Transverse colon (tissue), 4 donors: ENCODE data around the gene SEPTIN11. TPM values are rescaled to one million over a fixed set of nuclear protein-coding genes. Genes with fewer than 3 reads are reported as not detected.

ENCODE experiments used
- DNase-seq: peaks from one replicate; pipeline ENCODE4 v3.0.0-alpha.2; 2019
- H3K27ac ChIP-seq, 4 donors: fragments of 200-600 bp; sonication (generic); 2 replicates each; pipeline ENCODE4 v1.5.1; 2016 to 2018; ENCODE audit warnings: inconsistent platforms in 4 of 4
- H3K27me3 ChIP-seq: fragments of 200-600 bp; sonication (generic); 2 replicates; pipeline ENCODE4 v1.5.1; 2017; ENCODE audit warnings: inconsistent platforms
- H3K36me3 ChIP-seq, 4 donors: fragments of 200-600 bp; sonication (generic); 2 replicates each; pipeline ENCODE4 v1.5.1; 2017 to 2019; ENCODE audit warnings: inconsistent platforms in 4 of 4
- H3K4me1 ChIP-seq, 4 donors: fragments of 200-600 bp; sonication (generic); 2 replicates each; pipeline ENCODE4 v1.5.1; 2017 to 2020; ENCODE audit warnings: inconsistent platforms in 4 of 4
- H3K4me3 ChIP-seq, 4 donors: fragments of 200-600 bp; sonication (generic); 1 replicate in 1 of 4; 2 replicates in 3 of 4; pipeline versions ENCODE4 v1.5.1 to v1.6.1; 2017 to 2019; ENCODE audit warnings: inconsistent platforms in 4 of 4
- H3K9me3 ChIP-seq, 2 donors: fragments of 200-600 bp; sonication (generic); 2 replicates each; pipeline ENCODE4 v1.5.1; 2017 to 2019; ENCODE audit warnings: inconsistent platforms in 2 of 2
- EP300 ChIP-seq: sonication (generic); formaldehyde crosslinking; IDR thresholded peaks from one replicate; pipeline ENCODE4 v1.6.1; 2017; ENCODE audit warnings: antibody characterized with exemption, low read depth
- POLR2A ChIP-seq: fragments of 450-650 bp; IDR thresholded peaks from one replicate; pipeline ENCODE4 v1.6.1; 2016; ENCODE audit warnings: antibody characterized with exemption, mild to moderate bottlenecking, moderate library complexity
- POLR2AphosphoS5 ChIP-seq, 3 donors: sonication (generic); formaldehyde crosslinking; IDR thresholded peaks; one replicate each; pipeline ENCODE4 v1.6.1; 2016; ENCODE audit warnings: antibody characterized with exemption in 3 of 3
- WGBS, 2 donors: methylation state at CpG; one replicate each; pipeline ENCODE4 v1.1.5; 2018; ENCODE audit warnings: low coverage in 1 of 2; 5-methylcytosine and 5-hydroxymethylcytosine counted together
- in situ Hi-C, 4 donors: fragments of 200-750 bp; cut with MboI; loops; one replicate each; pipeline versions ENCODE4 v1.15.0 to v1.15.1; 2017; ENCODE audit warnings: low sequenced_read_pairs in 3 of 4, low pct_ligation_motif_present in 1 of 4, low pct_unique_long_range_greater_than_20kb in 1 of 4
- intact Hi-C: fragments of 100-400 bp; cut with DNase I; formaldehyde crosslinking; loops from one replicate; pipeline ENCODE4 v1.15.1; 2023; ENCODE audit warnings: low total_unique reads
- total RNA-seq, 4 donors: library from RNA; depleted of rRNA; stranded (reverse); fragments of >200 nt; gene quantifications; one replicate each; pipeline ENCODE4 v1.1.0, GENCODE V29; 2016
- TF ChIP-seq, protein P1 (sequence below), 5 experiments: fragments of 200-600 bp in 3 of 5; fragments of 450-650 bp in 2 of 5; sonication (generic) in 3 of 5; IDR thresholded peaks; 1 replicate in 2 of 5; 2 replicates in 3 of 5; pipeline ENCODE4 v1.5.1; 2016 to 2017; ENCODE audit warnings: antibody characterized with exemption in 5 of 5, inconsistent platforms in 3 of 5, mild to moderate bottlenecking in 2 of 5, moderate library complexity in 1 of 5

The SEPTIN11 gene
- total RNA-seq, 4 donors from 2014 or later = 48.6 to 127 (median 78.8) TPM

DNA sequence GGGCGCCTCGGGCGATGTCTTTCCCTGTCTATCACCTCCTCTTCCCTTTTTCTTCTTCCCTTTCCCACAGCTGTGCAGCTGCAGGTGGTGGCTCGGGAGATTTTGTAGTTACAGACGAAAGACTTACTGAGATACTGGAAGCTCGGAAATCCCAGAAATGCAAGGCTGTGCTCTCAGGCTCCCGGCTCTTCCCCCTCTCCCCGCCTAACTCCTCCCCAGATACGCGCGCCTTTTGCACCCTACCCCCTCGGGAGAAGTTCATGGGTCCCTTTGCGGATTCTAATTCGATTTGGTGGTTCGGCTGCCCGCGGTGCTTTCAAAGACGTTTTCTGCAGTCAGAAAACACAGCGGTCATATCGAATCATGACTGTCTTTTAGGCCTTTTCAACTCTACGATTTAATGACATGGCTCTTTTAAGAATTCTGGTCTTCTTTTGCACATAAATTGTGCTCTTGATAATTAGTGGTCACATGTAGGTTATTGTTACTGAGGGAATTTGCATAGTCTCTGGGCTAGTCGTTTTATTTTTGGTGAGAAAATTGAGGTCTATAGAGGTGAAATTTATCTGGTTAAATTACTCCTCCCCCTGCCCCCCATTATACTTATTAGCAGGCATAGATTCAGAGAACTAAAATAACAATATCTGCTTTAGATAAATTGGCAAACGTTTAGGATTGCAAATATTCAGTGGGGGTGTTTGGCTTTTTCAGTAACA lies 1.6 kb downstream of the SEPTIN11 start:
- WGBS, 2 donors = 3 to 9% methylated on average over 13 to 23 of the region's 23 CpGs
- no peaks in the 10 kb centered on the region for H3K27me3 ChIP-seq
- in situ Hi-C loops = no loop called here
- peak; percentile 18 for DNase-seq
- peak overlapping the region; percentile 64 to 91 (median 71) for H3K4me3 ChIP-seq
- H3K9me3 ChIP-seq = no peaks in the 10 kb centered on the region
- TF ChIP-seq, protein P1, sequence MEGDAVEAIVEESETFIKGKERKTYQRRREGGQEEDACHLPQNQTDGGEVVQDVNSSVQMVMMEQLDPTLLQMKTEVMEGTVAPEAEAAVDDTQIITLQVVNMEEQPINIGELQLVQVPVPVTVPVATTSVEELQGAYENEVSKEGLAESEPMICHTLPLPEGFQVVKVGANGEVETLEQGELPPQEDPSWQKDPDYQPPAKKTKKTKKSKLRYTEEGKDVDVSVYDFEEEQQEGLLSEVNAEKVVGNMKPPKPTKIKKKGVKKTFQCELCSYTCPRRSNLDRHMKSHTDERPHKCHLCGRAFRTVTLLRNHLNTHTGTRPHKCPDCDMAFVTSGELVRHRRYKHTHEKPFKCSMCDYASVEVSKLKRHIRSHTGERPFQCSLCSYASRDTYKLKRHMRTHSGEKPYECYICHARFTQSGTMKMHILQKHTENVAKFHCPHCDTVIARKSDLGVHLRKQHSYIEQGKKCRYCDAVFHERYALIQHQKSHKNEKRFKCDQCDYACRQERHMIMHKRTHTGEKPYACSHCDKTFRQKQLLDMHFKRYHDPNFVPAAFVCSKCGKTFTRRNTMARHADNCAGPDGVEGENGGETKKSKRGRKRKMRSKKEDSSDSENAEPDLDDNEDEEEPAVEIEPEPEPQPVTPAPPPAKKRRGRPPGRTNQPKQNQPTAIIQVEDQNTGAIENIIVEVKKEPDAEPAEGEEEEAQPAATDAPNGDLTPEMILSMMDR (IDR thresholded peaks at IDR 0.05) = no peak
- TF ChIP-seq POLR2A (no peak), EP300 (no peak), POLR2AphosphoS5 (IDR thresholded peaks at IDR 0.05) (no peak)
- H3K36me3 ChIP-seq = no peaks in the 10 kb centered on the region
- intact Hi-C loops = loop anchor here (10.0 kb wide), 1 partner anchor 204 kb away; the partner anchor contains the start of gene CCNG2
- peak overlapping the region; percentile 90 to 97 (median 94) for H3K27ac ChIP-seq
- peaks cover 8 to 53% (median 24%) of the 10 kb centered on the region in 4 donors for H3K4me1 ChIP-seq

DNA sequence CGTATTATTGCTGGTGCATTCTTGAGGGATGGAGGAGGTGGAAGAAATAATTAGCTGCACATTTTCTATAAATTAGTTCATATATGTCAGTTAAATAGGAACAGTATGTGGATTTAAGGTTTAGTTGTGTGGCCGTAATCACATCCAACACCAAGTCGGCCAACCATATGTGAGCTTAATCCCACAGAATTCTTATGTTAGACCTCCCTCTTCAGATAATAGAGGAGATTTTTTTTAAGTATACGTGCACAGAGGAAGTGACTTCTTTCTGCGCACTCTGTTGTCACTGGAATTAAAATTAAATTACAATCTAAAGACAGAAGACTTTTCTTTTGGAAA lies 2.1 kb downstream of the SEPTIN11 start:
- Histone ChIP-seq H3K4me3 (peak overlapping the region in 2 of 4 donors; percentile 68 to 74), H3K27ac (peak overlapping the region in 2 of 4 donors; percentile 90 to 94), H3K36me3 (no peaks in the 10 kb centered on the region), H3K27me3 (no peaks in the 10 kb centered on the region), H3K4me1 (peaks cover 8 to 58% (median 26%) of the 10 kb centered on the region in 4 donors), H3K9me3 (no peaks in the 10 kb centered on the region)
- in situ Hi-C loops = no loop called here
- TF ChIP-seq POLR2A (no peak), POLR2AphosphoS5 (IDR thresholded peaks at IDR 0.05) (no peak), EP300 (no peak)
- TF ChIP-seq, protein P1 (IDR thresholded peaks at IDR 0.05) = no peak
- 72 to 73% methylated on average over 5 of the region's 5 CpGs for WGBS, 2 donors
- DNase-seq = no peak
- intact Hi-C loops = loop anchor here (10.0 kb wide), 1 partner anchor 203 kb away; the partner anchor contains the start of gene CCNG2

DNA sequence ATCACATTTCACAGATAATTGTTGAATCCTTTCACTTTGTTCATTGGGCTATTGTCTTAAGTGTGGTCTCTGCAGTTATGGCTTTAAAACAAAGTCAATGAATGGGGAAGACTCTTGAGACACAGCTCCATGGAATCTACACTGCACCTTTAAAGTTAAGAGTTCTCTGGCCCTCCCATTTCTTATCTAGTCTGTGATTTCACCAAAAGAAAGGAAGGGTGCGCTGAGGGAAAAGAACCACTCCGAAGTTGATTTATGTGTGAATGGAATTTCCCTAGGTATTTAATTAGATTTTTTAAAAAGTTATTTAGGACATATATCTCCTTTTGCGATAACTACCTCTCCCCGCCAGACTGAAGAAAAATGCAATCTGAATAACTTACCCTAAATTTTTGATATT lies 2.5 kb downstream of the SEPTIN11 start:
- no peak for TF ChIP-seq POLR2A
- TF ChIP-seq, protein P1 (IDR thresholded peaks at IDR 0.05) = no peak
- TF ChIP-seq POLR2AphosphoS5 (IDR thresholded peaks at IDR 0.05) = no peak
- no peak for TF ChIP-seq EP300
- intact Hi-C loops (loop anchor here (10.0 kb wide), 1 partner anchor 203 kb away; the partner anchor contains the start of gene CCNG2), in situ Hi-C loops (no loop called here)
- Histone ChIP-seq H3K27me3 (no peaks in the 10 kb centered on the region), H3K9me3 (no peaks in the 10 kb centered on the region), H3K36me3 (no peaks in the 10 kb centered on the region), H3K27ac (no peak overlapping the region), H3K4me3 (peak overlapping the region in 1 of 4 donors; percentile 68), H3K4me1 (peaks cover 8 to 61% (median 29%) of the 10 kb centered on the region in 4 donors)
- DNase-seq = no peak
- 90 to 91% methylated on average over 4 of the region's 4 CpGs for WGBS, 2 donors

DNA sequence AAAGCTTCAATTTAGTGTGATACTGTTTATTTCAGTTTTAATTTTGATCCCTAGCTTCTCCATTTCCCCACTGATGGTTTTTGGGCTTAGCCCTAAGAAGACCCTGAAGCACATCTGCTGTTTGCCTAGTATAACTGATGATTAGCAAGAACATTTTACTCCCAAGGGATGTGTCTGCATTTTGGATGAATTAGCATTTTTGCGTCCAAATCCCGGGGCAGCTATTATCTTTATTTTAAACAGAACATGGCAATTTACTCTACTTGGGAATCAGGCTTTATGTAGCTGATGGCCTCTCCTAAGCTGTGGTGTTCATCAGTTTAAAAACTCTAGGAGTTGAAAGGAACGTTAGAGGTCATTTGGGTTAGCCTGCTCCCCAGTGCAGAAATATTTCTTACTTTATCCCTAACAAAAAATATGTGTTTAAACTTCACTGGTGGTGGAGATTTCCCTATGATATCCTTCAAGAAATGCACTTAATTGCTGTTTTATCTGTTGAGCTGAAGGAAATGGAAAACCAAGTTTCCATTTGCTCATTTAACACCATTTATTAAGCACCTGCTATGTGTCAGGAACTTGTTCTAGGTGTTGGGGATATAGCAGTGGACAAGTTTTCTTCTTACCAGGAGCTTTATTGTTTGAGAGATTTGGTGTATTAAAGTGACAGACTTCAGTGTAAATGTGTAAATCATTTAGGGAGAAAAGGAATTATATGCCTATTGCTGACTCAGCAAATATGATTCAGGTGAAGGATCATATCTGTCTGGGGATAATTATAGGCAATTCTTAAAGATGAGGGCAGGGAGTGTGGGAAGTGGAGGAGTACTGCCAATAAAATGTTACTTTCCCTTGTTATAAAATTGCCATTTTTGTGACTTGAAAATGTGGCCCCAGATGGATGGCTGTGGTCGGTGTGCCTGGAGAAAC lies 3.4 kb downstream of the SEPTIN11 start:
- no peaks in the 10 kb centered on the region for H3K9me3 ChIP-seq
- intact Hi-C loops = loop anchor here (10.0 kb wide), 1 partner anchor 202 kb away; the partner anchor contains the start of gene CCNG2
- peaks cover 8 to 68% (median 33%) of the 10 kb centered on the region in 4 donors for H3K4me1 ChIP-seq
- WGBS, 2 donors = 71 to 74% methylated on average over 4 of the region's 4 CpGs
- no peak for DNase-seq
- peak overlapping the region in 1 of 4 donors; percentile 9 for H3K27ac ChIP-seq
- H3K27me3 ChIP-seq = no peaks in the 10 kb centered on the region
- no peak for TF ChIP-seq POLR2AphosphoS5 (IDR thresholded peaks at IDR 0.05)
- TF ChIP-seq, protein P1 (IDR thresholded peaks at IDR 0.05) = no peak
- no peak for TF ChIP-seq POLR2A
- no peak for TF ChIP-seq EP300
- in situ Hi-C loops = no loop called here
- H3K36me3 ChIP-seq = no peaks in the 10 kb centered on the region
- H3K4me3 ChIP-seq = no peak overlapping the region
